ENCODE measurements around the gene INSR. TPM values are rescaled to one million over a fixed set of nuclear protein-coding genes. Genes with fewer than 3 reads are reported as not detected.

The INSR gene
- total and polyA plus RNA-seq, 2 experiments from 2014 or later: 19.2 to 52.1 TPM

- DNase-seq (ENCODE audit: low spot score) (peak; percentile 93), ATAC-seq (peak; percentile 80)
- TF ChIP-seq JUNB (IDR thresholded peaks at IDR 0.05; ENCODE audit: unreplicated experiment) (no peak), ZNF114 (CRISPR knock-in tag; IDR thresholded peaks at IDR 0.05) (no peak), ETS1 (IDR thresholded peaks at IDR 0.05) (no peak), CREB1 (CRISPR knock-in tag; IDR thresholded peaks at IDR 0.05; ENCODE audit: low read depth) (peak; percentile 52; the same call in 1 of the 2 replicates)
- Mint-ChIP-seq H3K36me3 (ENCODE audit: low read depth) (no peaks in the 10 kb centered on the region), H3K27ac (peak overlapping the region; percentile 89), H3K9me3 (no peaks in the 10 kb centered on the region; the same call in 2 of the 3 replicates), H3K4me3 (peak overlapping the region; percentile 77), H3K4me1 (peaks cover 4% of the 10 kb centered on the region; the same call in 2 of the 3 replicates), H3K27me3 (ENCODE audit: insufficient read depth, low read depth, poor library complexity) (peaks cover 17% of the 10 kb centered on the region)
- Histone ChIP-seq H3K4me2 (peak overlapping the region; percentile 73), H3K36me3 (ENCODE audit: insufficient read depth) (no peaks in the 10 kb centered on the region), H3K4me3 (peak overlapping the region; percentile 54), H3K27me3 (ENCODE audit: insufficient read depth) (no peaks in the 10 kb centered on the region), H3K27ac (ENCODE audit: low read depth) (peak overlapping the region; percentile 89; the same call in 1 of the 2 replicates), H3K79me2 (replicated peaks; ENCODE audit: insufficient read depth) (0 out of 2 replicates have a peak, but pooled peaks cover 3% of the 10 kb centered on the region), H3K9me2 (ENCODE audit: insufficient read depth) (no peaks in the 10 kb centered on the region), H3F3A (replicated peaks; ENCODE audit: low read depth) (peaks cover 3% of the 10 kb centered on the region; the same call in 1 of the 2 replicates), H4K20me1 (replicated peaks; ENCODE audit: insufficient read depth) (no peaks in the 10 kb centered on the region; the same call in 1 of the 2 replicates), H3K4me1 (ENCODE audit: insufficient read depth) (no peaks in the 10 kb centered on the region; the same call in 1 of the 2 replicates), H2AFZ (no peak overlapping the region)
These were observed 97.0 kb downstream of the INSR start for GRCh38 chr19:7197119-7197759.

GRCh38 chr19:7196763-7197118 lies 97.5 kb downstream of the INSR start:
- H3K79me2 ChIP-seq (replicated peaks; ENCODE audit: insufficient read depth): 0 out of 2 replicates have a peak, but pooled peaks cover 3% of the 10 kb centered on the region
- Mint-ChIP-seq H3K36me3 (ENCODE audit: low read depth) (no peaks in the 10 kb centered on the region), H3K4me3 (peak overlapping the region; percentile 77), H3K4me1 (peaks cover 4% of the 10 kb centered on the region; the same call in 2 of the 3 replicates), H3K27ac (peak overlapping the region; percentile 89), H3K9me3 (no peaks in the 10 kb centered on the region; the same call in 2 of the 3 replicates), H3K27me3 (ENCODE audit: insufficient read depth, low read depth, poor library complexity) (peaks cover 17% of the 10 kb centered on the region)
- no peaks in the 10 kb centered on the region; the same call in 1 of the 2 replicates for H4K20me1 ChIP-seq (replicated peaks; ENCODE audit: insufficient read depth)
- H2AFZ ChIP-seq: no peak overlapping the region
- no peaks in the 10 kb centered on the region for H3K9me2 ChIP-seq (ENCODE audit: insufficient read depth)
- ATAC-seq (no peak), DNase-seq (ENCODE audit: low spot score) (no peak)
- peaks cover 3% of the 10 kb centered on the region; the same call in 1 of the 2 replicates for H3F3A ChIP-seq (replicated peaks; ENCODE audit: low read depth)
- H3K4me2 ChIP-seq: peak overlapping the region; percentile 73
- H3K27me3 ChIP-seq (ENCODE audit: insufficient read depth): no peaks in the 10 kb centered on the region
- H3K4me3 ChIP-seq: peak overlapping the region; percentile 54
- no peaks in the 10 kb centered on the region; the same call in 1 of the 2 replicates for H3K4me1 ChIP-seq (ENCODE audit: insufficient read depth)
- H3K36me3 ChIP-seq (ENCODE audit: insufficient read depth): no peaks in the 10 kb centered on the region
- TF ChIP-seq REST (IDR thresholded peaks at IDR 0.05; ENCODE audit: unreplicated experiment) (no peak), EZH2 (IDR thresholded peaks at IDR 0.05; ENCODE audit: low read depth, unreplicated experiment) (no peak), NANOG (IDR thresholded peaks at IDR 0.05; ENCODE audit: borderline replicate concordance) (no peak), ZNF331 (CRISPR knock-in tag; IDR thresholded peaks at IDR 0.05; ENCODE audit: low read depth) (no peak), ZNF114 (CRISPR knock-in tag; IDR thresholded peaks at IDR 0.05) (no peak)
- peak overlapping the region; percentile 89; the same call in 1 of the 2 replicates for H3K27ac ChIP-seq (ENCODE audit: low read depth)
